Measurements from ENCODE around the gene APBB2. TPM values are rescaled to one million over a fixed set of nuclear protein-coding genes. Genes with fewer than 3 reads are reported as not detected.
"Not testable (repeated sequence)": the region's sequence is repeated elsewhere in the genome, so short reads cannot be mapped to it uniquely, and the experiment has no call there.

Gene APBB2
- total RNA-seq, 4 donors from 2014 or later, result 32.4 to 133 (median 92.1) TPM

- H3K4me3 ChIP-seq, result no peak overlapping the region
Observed at GRCh38 chr4:40924793-40925117, 289.6 kb downstream of the APBB2 start.

GRCh38 chr4:40924096-40924792, 290.1 kb downstream of the APBB2 start:
- H3K4me3 ChIP-seq, result no peak overlapping the region
- H3K4me1 ChIP-seq, result no peaks in the 10 kb centered on the region
- peak in 1 of 2 donors; percentile 38 for DNase-seq
- no peaks in the 10 kb centered on the region for H3K9me3 ChIP-seq
- H3K36me3 ChIP-seq, result no peaks in the 10 kb centered on the region
- TF ChIP-seq POLR2A (IDR thresholded peaks at IDR 0.05) (no peak), CTCF (IDR thresholded peaks at IDR 0.05) (peak; percentile 31 to 66 (median 49))
- intact Hi-C loops (cut with DNase I; ENCODE audit: low total_unique reads), result no loop called here
- no peaks in the 10 kb centered on the region for H3K27me3 ChIP-seq
- H3K27ac ChIP-seq, result no peak overlapping the region

More at GRCh38 chr4:40924793-40925117, 289.6 kb downstream of the APBB2 start:
- intact Hi-C loops (cut with DNase I; ENCODE audit: low total_unique reads), result loop anchor here (5.0 kb wide), 1 partner anchor 288 kb away; the partner anchor contains the start of gene APBB2
- Histone ChIP-seq H3K27ac (no peak overlapping the region), H3K27me3 (no peaks in the 10 kb centered on the region), H3K4me1 (no peaks in the 10 kb centered on the region), H3K36me3 (no peaks in the 10 kb centered on the region), H3K9me3 (no peaks in the 10 kb centered on the region)
- DNase-seq, result no peak
- TF ChIP-seq POLR2A (IDR thresholded peaks at IDR 0.05) (no peak), CTCF (IDR thresholded peaks at IDR 0.05) (no peak)

GRCh38 chr4:40923316-40924095, 290.8 kb downstream of the APBB2 start:
- peak overlapping the region; percentile 7 to 34 for H3K27ac ChIP-seq
- no peaks in the 10 kb centered on the region for H3K9me3 ChIP-seq
- no peaks in the 10 kb centered on the region for H3K36me3 ChIP-seq
- DNase-seq, result no peak
- intact Hi-C loops (cut with DNase I; ENCODE audit: low total_unique reads), result no loop called here
- H3K27me3 ChIP-seq, result no peaks in the 10 kb centered on the region
- no peak overlapping the region for H3K4me3 ChIP-seq
- TF ChIP-seq CTCF (IDR thresholded peaks at IDR 0.05) (no peak), POLR2A (IDR thresholded peaks at IDR 0.05) (no peak)
- no peaks in the 10 kb centered on the region for H3K4me1 ChIP-seq

GRCh38 chr4:40919976-40920375, 294.4 kb downstream of the APBB2 start:
- intact Hi-C loops (cut with DNase I; ENCODE audit: low total_unique reads); H3K36me3 ChIP-seq; DNase-seq; H3K9me3 ChIP-seq; H3K4me3 ChIP-seq; H3K4me1 ChIP-seq; H3K27me3 ChIP-seq; H3K27ac ChIP-seq: not testable (repeated sequence)

- Histone ChIP-seq H3K27me3 (no peaks in the 10 kb centered on the region), H3K36me3 (no peaks in the 10 kb centered on the region), H3K4me1 (no peaks in the 10 kb centered on the region), H3K4me3 (no peak overlapping the region), H3K27ac (no peak overlapping the region), H3K9me3 (no peaks in the 10 kb centered on the region)
- intact Hi-C loops (cut with DNase I; ENCODE audit: low total_unique reads), result no loop called here
- no peak for TF ChIP-seq CTCF (IDR thresholded peaks at IDR 0.05)
- no peak for TF ChIP-seq POLR2A (IDR thresholded peaks at IDR 0.05)
- DNase-seq, result peak; percentile 73 to 74
Observed at GRCh38 chr4:40918330-40918729, 296.0 kb downstream of the APBB2 start.
